Skeletal muscle satellite cell (primary cell): Measurements from ENCODE around the gene NXNL2.

ENCODE experiments used
- H3K27me3 ChIP-seq: 2 replicates; pipeline ENCODE4 v1.7.0; 2013; ENCODE audit warnings: low read length; ENCODE audit not compliant: control insufficient read depth, insufficient read depth
- H3K36me3 ChIP-seq: 2 replicates; pipeline ENCODE4 v1.7.0; 2013; ENCODE audit warnings: mild to moderate bottlenecking, control low read depth, low read length; ENCODE audit not compliant: insufficient read depth
- H3K4me1 ChIP-seq: 2 replicates; pipeline ENCODE4 v1.7.0; 2013; ENCODE audit warnings: low read length; ENCODE audit not compliant: control insufficient read depth, insufficient read depth
- H3K4me2 ChIP-seq: 2 replicates; pipeline ENCODE4 v1.7.0; 2013; ENCODE audit warnings: mild to moderate bottlenecking, low read length
- H3K4me3 ChIP-seq: 2 replicates; pipeline ENCODE4 v1.7.0; 2013; ENCODE audit warnings: low read length
- H3K9ac ChIP-seq: 2 replicates; pipeline ENCODE4 v1.7.0; 2013; ENCODE audit warnings: mild to moderate bottlenecking, low read depth, low read length, moderate library complexity
- H3K9me3 ChIP-seq: replicated peaks from 2 replicates; pipeline ENCODE4 v1.7.0; 2013; ENCODE audit warnings: mild to moderate bottlenecking, control low read depth, low read length

Gene NXNL2

DNA sequence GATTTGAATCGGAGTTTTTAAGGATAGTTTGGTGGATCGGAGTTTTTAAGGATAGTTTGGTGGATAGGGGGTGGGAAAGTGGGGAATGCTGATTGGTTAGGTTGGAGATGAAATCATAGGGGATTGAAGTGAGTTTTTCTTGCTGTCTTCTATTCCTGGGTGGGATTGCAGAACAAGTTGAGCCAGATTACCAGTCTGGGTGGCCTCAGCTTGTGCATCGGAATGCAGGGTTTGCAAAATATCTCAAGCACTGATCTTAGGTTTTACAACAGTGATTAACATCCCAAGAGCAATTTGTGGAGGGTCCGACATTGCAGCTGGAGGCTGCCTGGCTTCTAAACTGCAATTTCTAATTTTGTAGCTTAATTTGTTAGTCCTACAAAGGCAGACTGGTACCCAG, 23.1 kb upstream of the NXNL2 start:
- no peaks in the 10 kb centered on the region for H3K36me3 ChIP-seq
- no peak overlapping the region for H3K4me2 ChIP-seq
- H3K9ac ChIP-seq = no peak overlapping the region
- H3K4me3 ChIP-seq = no peak overlapping the region
- H3K9me3 ChIP-seq = no peaks in the 10 kb centered on the region
- no peaks in the 10 kb centered on the region for H3K4me1 ChIP-seq
- H3K27me3 ChIP-seq = no peaks in the 10 kb centered on the region

- no peaks in the 10 kb centered on the region for H3K9me3 ChIP-seq
- H3K9ac ChIP-seq = no peak overlapping the region
- no peak overlapping the region for H3K4me2 ChIP-seq
- H3K4me1 ChIP-seq = no peaks in the 10 kb centered on the region
- no peak overlapping the region for H3K4me3 ChIP-seq
- H3K36me3 ChIP-seq = no peaks in the 10 kb centered on the region
- H3K27me3 ChIP-seq = no peaks in the 10 kb centered on the region
These were observed 20.7 kb upstream of the NXNL2 start for GRCh38 chr9:88514247-88514646.

GRCh38 chr9:88521308-88521707, 13.7 kb upstream of the NXNL2 start:
- Histone ChIP-seq H3K4me2 (no peak overlapping the region), H3K27me3 (no peaks in the 10 kb centered on the region), H3K9ac (no peak overlapping the region), H3K9me3 (no peaks in the 10 kb centered on the region), H3K4me1 (peaks cover 10% of the 10 kb centered on the region), H3K36me3 (no peaks in the 10 kb centered on the region), H3K4me3 (no peak overlapping the region)

DNA sequence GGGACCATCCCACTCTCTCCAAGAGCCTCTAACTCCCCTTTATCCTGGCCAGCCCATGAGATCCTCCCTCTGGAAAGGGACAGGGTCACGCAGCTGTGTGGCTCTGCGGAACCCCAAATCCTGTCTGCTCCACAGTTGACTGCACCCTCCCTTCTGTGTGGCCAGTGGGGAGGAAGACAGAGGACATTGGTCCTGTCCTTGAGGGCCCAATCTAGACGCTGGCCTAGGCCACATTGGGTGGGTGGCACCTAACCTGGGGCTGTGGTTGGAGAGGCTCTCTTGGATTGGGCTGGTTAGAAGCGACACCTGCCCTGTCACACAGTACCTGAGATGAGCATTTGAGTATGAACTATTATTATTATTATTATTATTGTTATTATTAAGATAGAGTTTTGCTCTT, 12.6 kb upstream of the NXNL2 start:
- peaks cover 10% of the 10 kb centered on the region for H3K4me1 ChIP-seq
- no peak overlapping the region for H3K9ac ChIP-seq
- H3K4me2 ChIP-seq = no peak overlapping the region
- no peak overlapping the region for H3K4me3 ChIP-seq
- H3K9me3 ChIP-seq = no peaks in the 10 kb centered on the region
- no peaks in the 10 kb centered on the region for H3K36me3 ChIP-seq
- H3K27me3 ChIP-seq = no peaks in the 10 kb centered on the region

GRCh38 chr9:88523056-88523455, 11.9 kb upstream of the NXNL2 start:
- Histone ChIP-seq H3K27me3 (no peaks in the 10 kb centered on the region), H3K9ac (peak overlapping the region; percentile 65), H3K4me1 (peaks cover 10% of the 10 kb centered on the region), H3K9me3 (no peaks in the 10 kb centered on the region), H3K4me3 (no peak overlapping the region), H3K36me3 (no peaks in the 10 kb centered on the region), H3K4me2 (peak overlapping the region; percentile 56)

- no peaks in the 10 kb centered on the region for H3K27me3 ChIP-seq
- no peak overlapping the region for H3K9ac ChIP-seq
- no peak overlapping the region for H3K4me2 ChIP-seq
- no peak overlapping the region for H3K4me3 ChIP-seq
- peaks cover 28% of the 10 kb centered on the region for H3K4me1 ChIP-seq
- no peaks in the 10 kb centered on the region for H3K36me3 ChIP-seq
- H3K9me3 ChIP-seq = no peaks in the 10 kb centered on the region
These were observed 10.1 kb upstream of the NXNL2 start for GRCh38 chr9:88524911-88525310.

GRCh38 chr9:88527618-88528017, 7.4 kb upstream of the NXNL2 start:
- no peaks in the 10 kb centered on the region for H3K27me3 ChIP-seq
- no peak overlapping the region for H3K9ac ChIP-seq
- H3K4me2 ChIP-seq = no peak overlapping the region

GRCh38 chr9:88528080-88528790, 6.7 kb upstream of the NXNL2 start:
- H3K4me3 ChIP-seq = no peak overlapping the region
- H3K4me2 ChIP-seq = no peak overlapping the region
- no peaks in the 10 kb centered on the region for H3K36me3 ChIP-seq

More at GRCh38 chr9:88527618-88528017, 7.4 kb upstream of the NXNL2 start:
- no peak overlapping the region for H3K4me3 ChIP-seq
- no peaks in the 10 kb centered on the region for H3K9me3 ChIP-seq
- peaks cover 49% of the 10 kb centered on the region for H3K4me1 ChIP-seq
- no peaks in the 10 kb centered on the region for H3K36me3 ChIP-seq

DNA sequence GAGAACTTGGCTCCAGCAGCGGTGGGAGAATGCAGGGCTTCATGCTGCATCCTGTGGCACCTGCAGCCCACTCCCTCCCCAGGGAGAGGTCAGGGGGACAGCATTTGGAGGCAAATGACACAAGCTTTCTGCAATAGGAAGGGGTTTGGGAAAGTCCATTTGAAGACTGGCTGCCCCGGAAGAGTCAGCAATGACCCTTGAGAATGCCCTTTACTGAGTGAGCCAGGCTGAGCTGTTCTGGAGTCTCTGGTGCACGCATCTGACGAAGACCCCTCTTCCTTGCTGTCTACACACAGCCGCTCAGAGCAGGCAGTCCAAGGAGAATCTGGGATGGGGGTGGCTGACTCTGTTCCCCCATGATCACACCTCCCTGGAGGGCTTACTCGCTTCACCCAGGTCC, 5.5 kb upstream of the NXNL2 start:
- Histone ChIP-seq H3K4me1 (peaks cover 51% of the 10 kb centered on the region), H3K9me3 (no peaks in the 10 kb centered on the region), H3K4me2 (peak overlapping the region; percentile 47), H3K9ac (peak overlapping the region; percentile 34), H3K27me3 (no peaks in the 10 kb centered on the region), H3K4me3 (peak overlapping the region; percentile 36), H3K36me3 (no peaks in the 10 kb centered on the region)

More at GRCh38 chr9:88528080-88528790, 6.7 kb upstream of the NXNL2 start:
- no peaks in the 10 kb centered on the region for H3K9me3 ChIP-seq
- H3K27me3 ChIP-seq = no peaks in the 10 kb centered on the region
- peaks cover 50% of the 10 kb centered on the region for H3K4me1 ChIP-seq
- H3K9ac ChIP-seq = no peak overlapping the region

DNA sequence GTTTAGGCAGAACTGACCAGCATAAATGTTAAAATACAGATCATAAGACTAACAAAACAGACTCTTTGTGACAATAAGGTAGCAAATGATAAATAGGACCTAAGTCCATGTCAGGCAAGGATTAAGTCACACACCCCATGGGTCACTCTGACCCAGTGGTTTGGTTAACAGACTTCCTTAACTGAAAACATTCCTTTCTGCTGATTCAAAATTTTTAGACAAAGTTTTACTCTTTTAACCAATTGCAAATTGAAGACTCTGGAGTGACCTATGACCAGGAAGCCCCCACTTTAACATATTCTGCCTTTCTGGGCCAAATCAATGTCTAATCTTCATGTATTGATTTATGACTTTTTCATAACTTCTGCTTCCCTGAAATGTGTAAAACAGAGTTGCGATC, 4.9 kb upstream of the NXNL2 start:
- Histone ChIP-seq H3K36me3 (no peaks in the 10 kb centered on the region), H3K27me3 (no peaks in the 10 kb centered on the region)

DNA sequence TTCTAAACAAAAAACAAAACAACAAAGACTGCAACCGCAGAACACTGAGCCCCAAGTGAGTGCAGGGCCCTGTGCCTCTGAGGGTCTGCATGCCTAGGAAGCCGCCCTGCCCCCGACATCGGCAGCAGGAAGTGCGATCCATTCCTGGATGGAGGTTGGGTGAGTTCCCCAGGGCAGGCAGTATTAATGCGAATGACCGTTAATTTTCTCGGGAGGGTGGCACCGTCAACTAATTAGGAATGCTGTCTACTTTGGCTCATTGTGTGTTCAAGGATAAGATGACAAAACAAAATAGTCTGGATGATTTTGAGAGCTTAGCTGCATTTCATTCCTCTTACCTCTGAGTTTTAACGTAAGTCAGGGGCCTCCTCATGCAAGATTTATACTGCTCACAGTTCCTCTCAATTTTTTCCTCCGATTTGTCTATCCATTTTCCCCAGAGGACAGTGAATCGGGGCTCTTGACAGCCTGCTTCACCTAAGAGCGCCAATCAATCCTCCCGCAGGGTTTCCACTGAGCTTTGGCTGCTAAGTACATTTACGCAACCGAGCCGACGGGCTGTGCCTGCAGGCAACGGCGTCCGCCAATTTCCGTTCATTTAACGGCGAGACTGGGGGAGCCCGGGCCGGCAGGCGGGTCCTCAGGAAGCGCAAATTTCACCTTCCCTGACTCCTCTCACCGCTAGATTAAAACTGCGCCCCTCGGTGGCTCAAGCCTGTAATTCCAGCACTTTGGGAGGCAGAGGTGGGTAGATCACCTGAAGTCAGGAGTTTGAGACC, 2.9 kb upstream of the NXNL2 start:
- Histone ChIP-seq H3K36me3 (no peaks in the 10 kb centered on the region), H3K27me3 (no peaks in the 10 kb centered on the region), H3K4me3 (peak overlapping the region; percentile 81), H3K4me1 (peaks cover 72% of the 10 kb centered on the region), H3K9ac (peak overlapping the region; percentile 80), H3K9me3 (no peaks in the 10 kb centered on the region), H3K4me2 (peak overlapping the region; percentile 92)

More for the DNA sequence above, 4.9 kb upstream of the NXNL2 start:
- Histone ChIP-seq H3K4me2 (peak overlapping the region; percentile 47), H3K9me3 (no peaks in the 10 kb centered on the region), H3K4me1 (peaks cover 52% of the 10 kb centered on the region), H3K9ac (peak overlapping the region; percentile 34), H3K4me3 (peak overlapping the region; percentile 36)
